HUDEP-2 (cell line): ENCODE data around the gene MAJIN.
A peak's percentile ranks its signal among the peaks of the same experiment; 100 is the strongest.

Source experiments
- DNase-seq, 76 experiments: peaks; one replicate each; lab custom pipeline; 2025; ENCODE audit not compliant: unreplicated experiment in 76 of 76; lab: John Stamatoyannopoulos, UW

The MAJIN gene

DNA sequence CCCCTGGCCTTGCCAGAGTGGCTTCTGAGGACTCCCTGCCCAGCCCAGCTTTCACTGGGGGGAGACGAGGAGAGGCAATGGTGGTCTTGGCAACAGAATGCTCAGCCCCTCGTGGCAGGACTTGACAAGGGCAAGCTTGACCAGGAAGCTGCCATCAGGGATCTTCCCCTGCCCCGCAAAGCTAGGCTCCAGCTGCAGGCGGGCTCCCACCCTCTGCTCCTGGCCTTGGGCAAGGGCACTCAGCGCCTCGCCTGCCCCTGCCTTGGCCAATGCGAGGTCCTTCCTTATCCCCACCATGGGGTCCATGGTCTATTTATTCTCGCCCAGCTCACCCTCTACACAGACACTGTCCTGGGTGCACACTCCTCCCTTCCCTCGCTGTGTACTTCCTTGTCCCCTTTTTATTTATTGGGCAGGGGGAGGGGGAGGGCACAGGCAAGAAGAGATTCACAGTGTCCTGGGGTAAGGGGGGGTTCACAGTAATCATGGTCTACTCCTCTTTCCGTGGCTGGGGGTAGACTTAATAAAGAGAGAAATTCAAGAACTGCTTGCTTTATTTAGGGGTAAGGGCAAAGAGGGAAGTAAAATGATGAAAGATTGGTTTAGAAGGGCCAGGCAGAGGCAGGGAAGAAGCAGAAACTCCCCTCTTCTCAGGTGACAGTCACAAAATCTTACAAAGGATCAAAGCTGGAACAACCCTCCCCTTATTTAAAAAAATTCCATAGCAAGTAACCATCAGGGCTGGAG lies 37.8 kb downstream of the MAJIN start:
- no peak for DNase-seq

DNA sequence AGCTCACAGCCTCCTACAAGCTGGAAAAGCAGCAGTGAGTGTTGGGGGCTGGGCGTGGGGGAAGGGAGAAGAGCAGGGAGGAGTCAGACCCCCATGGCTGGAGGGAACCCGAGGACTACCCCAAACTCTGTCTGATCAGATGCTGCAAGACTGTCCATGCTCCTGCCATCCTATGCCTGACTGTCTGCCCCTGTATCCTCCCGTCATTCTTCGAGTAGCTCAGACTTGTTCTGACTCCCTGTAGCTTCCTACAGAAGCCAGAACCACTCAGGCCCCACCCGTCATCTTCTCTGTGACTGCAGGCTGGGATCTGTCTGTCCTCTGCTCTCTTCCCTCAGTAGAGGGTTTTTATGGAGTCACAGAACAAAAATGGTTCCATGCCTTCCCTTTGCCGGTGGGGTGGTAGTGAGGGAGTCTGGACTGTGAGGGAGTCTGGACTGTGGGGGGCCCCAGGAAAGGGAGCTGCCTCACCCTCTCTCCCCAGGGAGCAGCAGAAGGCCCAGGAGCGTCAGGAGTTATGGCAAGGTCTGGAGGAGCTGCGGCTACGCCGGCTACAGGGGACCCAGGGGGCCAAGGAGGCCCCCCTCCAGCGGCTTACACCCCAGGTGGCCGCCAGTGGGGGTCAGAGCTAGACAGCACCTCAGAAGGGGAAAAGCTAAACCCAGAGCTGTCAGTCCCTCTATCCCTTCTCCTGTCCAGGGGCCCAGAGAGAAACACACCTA lies 38.5 kb downstream of the MAJIN start:
- no peak for DNase-seq

DNA sequence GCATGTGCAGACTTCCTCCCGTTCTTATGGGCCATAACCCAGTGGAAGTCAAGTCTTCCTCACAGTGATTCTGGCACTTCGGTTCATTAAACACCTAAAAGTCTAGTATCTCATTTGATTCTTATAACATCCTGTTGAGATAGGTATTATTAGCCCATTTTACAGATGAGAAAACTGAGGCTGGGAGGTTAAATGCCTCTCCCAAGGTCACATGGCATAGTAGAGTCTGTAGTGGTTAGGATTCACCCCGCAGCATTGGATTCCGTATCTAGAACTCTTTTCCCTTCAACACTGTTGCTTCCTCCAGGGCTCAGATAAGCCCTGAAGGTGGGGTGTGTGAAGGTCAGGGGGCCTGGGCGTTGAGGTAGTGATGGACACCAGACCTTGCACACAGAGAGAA lies 39.6 kb downstream of the MAJIN start:
- no peak for DNase-seq

DNA sequence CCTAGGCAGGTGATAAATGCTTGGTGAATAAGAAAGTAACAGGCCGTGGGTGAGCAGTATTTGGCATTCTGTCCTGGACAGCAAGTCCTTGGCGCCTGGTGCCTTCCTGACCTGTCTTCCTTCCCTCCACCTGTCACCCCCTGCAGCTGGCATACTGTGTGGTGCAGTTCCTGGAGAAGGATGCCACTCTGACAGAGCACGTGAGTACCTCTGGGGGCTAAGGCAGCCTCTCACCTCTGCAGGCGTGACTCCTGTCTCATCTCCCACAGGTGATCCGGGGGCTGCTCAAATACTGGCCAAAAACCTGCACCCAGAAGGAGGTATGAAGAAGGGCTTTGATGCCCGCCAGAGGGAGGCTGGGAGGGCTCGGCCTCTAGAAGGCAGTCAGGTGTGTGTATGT lies 40.6 kb downstream of the MAJIN start:
- DNase-seq, result no peak

DNA sequence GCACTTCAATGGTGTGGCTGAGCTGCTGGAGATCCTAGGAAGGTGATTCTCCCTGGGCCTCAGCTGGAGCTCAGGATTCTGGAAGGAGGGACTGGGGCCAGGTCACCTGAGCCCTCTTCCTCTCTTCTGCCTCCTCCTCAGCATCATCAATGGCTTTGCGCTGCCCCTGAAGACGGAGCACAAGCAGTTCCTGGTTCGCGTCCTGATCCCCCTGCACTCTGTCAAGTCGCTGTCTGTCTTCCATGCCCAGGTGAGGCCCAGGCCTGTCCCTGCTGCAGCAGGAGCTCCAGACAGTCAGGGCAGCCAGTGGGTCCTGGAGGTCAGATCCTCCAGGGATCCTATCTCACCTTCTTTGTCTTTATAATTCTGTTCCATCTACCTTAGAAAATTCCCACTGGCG lies 41.6 kb downstream of the MAJIN start:
- DNase-seq, result no peak

DNA sequence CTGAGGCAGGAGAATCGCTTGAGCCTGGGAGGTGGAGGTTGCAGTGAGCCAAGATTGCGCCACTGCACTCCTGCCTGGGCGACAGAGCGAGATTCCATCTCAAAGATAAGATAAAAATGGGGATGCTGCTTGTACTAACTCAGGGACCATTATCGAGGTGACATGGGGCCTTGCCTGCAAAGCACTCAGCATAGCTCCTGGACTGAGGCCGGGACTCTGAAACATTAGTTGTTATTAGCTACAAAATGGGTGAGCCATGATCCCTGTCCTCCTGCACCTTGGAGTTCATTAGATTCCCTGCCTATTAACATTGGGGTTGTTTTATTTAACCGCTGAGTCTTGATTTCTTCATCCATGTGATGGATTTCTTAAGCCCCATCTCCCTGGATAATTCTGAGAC lies 42.3 kb downstream of the MAJIN start:
- no peak for DNase-seq

DNA sequence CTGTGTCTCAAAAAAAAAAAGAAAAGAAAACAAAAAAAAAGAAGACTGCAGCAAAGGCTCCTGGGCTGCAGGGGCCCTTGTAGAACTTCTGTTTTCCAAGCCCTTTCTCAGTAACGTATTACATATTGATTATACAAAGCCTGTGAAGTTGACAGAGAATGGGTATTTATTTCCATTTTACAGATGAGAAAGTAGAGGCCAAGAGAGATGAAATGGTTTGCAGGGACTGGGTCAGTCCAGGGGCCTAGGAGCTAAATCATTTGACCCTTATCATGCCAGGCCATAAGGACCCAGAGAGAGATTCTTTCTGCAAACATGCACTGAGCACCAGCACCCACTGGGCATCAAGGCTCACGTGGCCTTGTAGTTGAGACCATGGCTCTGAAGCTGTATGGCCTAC lies 43.0 kb downstream of the MAJIN start:
- no peak for DNase-seq

DNA sequence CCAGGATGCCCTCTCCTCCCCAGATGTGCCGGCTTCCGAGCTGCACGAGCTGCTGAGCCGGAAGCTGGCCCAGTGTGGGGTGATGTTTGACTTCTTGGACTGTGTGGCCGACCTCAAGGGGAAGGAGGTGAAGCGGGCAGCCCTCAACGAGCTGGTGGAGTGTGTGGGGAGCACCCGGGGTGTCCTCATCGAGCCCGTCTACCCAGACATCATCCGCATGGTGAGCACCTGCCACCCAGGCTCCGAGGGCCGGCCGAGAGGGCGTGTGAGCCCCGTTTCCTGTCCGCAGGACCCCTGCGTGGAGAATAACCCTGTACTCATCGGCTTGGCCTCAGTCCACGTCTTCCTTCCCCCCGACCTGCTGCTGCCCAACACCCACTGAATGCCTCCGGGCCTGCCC lies 45.2 kb downstream of the MAJIN start:
- no peak for DNase-seq

DNA sequence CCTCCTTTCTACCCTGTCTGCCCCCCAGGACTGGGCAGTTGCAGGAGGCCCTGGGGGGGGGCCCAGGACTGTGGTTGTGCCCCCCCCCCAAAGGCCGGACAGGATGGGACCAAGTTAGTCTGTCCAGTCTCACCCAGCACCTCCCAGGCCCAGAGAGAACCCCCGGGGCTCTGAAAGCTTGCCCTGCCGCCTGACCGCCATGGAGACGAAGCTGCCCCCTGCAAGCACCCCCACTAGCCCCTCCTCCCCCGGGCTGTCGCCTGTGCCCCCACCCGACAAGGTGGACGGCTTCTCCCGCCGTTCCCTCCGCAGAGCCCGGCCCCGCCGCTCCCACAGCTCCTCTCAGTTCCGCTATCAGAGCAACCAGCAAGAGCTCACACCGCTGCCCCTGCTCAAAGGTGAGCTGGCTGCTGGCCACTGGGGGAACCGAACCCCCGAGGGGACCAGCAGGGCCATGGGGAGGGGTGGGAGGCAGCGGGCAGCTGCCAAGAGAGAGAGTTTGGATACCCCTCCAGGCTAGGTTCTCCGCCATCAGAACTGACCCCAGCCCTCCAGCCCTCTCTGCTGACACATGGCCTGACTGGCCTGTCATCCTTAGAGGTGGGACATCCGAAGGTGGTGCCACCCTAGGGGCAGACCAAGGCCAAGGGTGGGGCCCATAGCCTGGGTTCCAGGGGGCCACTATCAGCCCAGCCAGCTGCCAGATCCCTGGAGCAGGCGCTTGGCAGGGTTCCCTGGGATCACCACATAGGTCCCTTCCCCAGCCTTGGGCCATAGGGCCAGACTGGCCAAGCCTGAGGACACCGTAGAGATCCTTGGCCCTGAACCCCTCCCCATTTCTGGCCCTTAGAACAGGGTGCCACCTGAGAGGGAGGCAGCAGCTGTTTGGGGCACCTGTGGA lies 46.1 kb downstream of the MAJIN start:
- DNase-seq, result peak in 45 of 76 experiments; percentile 6 to 66 (median 26)

DNA sequence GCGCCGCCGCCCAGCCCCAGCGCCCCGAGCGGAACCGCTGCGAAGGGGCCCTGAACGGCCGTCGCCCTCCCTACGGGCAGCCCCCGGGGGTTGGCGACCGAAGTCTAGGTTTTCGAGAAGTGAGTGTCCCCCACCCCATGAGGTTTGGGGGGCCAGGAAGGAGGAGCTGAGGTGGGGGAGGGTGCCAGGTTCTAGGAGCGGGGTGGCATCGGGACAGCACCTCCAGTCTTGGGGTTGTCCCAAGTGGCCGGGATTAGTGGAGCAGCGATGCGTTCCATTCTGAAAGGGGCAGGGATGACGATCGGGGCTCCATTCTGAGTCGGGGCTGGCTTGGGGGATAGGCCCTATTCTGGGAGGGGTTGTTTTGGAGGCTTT lies 47.0 kb downstream of the MAJIN start:
- no peak for DNase-seq

DNA sequence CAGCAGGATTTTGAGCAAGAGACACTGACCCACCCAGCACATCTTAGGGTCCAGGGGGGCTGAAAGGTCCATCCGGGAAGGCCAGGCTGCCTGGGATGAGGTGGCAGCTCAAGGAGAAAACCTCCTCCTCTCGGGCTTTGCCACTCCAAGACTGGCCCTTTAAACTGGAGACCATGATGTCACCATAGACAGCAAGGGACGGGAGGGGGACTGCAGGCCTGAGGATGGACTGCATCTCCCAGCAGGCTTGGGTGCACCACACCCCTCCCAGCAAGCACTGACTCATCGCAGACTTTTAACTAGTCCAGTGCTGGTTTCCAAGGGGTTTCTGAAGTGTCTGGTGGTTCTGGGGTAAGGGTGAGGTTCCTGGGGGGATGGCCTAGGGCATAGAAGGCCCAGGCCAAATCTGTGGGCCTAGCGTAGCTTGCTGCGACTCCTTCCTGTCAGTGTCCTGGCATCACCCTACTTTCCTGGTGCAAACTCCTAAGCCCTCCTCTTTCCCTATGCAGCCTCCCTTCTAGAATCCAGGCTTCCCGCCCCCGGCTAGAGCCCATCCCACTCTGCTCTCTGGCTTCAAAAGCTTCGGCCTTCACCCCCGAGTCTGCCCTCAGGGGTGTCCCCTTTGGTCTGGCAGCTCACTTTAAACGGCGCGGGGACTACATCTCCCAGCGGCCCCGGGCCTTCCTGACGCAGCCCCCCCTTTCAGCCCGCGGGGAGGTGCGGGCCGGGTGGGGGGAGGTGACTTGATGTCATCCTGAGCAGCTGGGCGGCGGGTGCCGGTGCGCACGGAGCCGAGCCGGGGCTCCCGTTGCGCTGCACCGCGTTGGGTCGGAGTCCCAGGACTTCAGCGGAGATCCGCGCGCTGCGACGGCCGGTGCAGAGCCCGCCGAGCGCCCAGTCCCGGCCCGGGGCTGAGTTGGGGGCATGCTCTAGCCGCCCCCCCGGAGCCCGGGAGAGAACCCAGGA lies 47.7 kb downstream of the MAJIN start, which contains the start of gene PPP2R5B:
TSS of gene PPP2R5B (plus strand) at position 746 of the 966 bp plus-strand sequence. CDS start 1,046 bp downstream, outside the sequence.
- DNase-seq, result peak in 73 of 76 experiments; percentile 52 to 89 (median 78)

DNA sequence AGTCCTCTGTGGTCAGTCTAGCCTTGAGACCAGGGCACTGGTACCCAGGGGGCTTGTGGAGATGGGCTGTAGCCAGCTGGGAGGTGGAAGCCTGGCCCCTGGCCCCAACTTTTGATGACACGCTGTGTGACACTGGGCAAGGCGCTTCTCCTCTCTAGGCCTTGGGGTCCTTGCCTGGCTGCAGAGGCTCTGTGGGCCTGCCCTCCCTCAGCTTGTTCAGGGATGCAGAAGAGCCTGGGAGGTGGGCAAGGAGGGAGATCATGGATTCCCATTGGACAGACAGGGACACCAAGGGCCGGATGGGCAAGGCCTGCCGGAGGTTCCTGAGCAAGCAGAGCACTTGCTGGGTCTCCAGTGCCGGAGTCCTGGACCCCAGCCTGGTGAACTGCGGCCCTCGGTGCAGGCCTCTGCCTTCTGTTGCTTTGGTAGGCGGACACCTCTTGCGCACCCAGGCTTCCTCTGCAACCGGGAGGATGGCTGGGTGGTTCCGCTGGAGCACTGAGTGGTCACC lies 48.7 kb downstream of the MAJIN start:
- no peak for DNase-seq

DNA sequence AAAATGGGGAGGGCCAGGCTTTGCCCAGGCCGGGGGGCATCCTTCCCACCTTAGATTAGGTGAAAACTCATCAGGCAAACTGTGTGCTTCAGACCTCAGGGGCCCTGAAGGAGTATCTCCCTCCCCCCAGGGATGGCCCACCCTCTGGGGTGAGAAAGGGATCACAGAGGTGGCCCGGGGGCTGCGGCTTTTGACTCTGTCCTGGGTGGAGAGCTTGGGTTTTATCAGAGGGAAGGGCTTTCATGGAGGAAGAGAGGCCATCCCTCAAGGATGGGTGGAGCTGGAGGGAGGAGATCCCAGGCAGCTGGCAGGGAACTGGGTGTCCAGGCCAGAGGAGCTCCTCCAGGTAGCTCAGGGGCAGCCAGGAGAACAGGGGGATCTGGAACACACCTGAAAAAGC lies 50.5 kb downstream of the MAJIN start:
- no peak for DNase-seq

DNA sequence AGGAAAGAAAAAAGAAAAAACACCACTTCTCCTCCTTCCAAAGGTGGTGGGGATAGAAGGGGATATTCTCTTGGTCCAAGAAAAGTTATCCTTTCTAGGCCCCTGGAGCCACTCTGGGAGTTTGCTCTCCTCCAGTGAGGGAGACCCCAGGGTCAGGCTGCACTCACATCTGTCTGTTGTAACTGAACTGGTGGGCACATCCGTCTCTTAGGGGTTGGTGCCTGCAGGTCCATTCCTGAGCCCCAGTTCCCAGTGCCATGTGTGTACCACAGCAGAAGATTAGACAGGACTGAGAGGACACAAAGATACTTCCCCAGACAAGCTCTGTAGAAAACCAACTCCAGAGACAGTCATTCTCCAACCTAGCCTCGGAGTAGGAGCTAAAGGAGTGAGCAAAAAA lies 51.8 kb downstream of the MAJIN start:
- DNase-seq, result no peak

DNA sequence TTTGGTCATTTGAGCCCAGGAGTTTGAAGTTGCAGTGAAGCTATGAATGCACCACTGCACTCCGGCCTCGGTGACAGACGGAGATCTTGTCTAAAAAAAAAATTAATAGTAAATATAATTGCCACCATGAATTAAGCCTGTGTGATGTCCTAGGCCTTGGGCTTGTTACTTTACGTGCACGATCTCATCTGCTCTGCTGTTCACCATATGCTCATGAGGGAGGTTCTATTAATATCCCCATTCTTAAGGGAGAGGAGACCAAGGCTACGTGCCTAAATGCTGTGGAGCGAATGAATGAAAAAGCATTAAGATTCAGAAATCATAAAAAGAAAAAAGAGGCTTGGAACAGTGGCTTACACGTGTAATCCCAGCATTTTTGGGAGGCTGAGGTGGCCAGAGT lies 52.3 kb downstream of the MAJIN start:
- DNase-seq, result no peak

DNA sequence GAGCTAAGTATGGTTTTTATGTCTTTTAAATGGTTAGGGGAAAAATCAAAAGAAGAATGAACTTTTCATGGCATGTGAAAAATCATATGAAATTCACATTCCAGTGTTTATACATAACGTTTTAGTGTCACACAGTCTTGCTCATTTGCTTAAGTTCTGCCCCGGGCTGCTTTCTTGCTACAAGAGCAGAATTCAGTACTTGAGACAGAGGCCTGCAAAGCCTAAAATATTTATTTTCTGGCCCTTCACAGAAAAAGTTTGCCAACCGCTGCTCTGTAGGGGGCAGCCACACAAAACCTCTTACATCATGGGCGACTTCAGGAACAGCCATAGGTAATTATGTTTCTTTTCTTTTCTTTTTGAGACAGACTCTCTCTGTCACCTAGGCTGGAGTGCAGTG lies 53.9 kb downstream of the MAJIN start:
- DNase-seq, result peak in 13 of 76 experiments; percentile 0 to 38 (median 19)

DNA sequence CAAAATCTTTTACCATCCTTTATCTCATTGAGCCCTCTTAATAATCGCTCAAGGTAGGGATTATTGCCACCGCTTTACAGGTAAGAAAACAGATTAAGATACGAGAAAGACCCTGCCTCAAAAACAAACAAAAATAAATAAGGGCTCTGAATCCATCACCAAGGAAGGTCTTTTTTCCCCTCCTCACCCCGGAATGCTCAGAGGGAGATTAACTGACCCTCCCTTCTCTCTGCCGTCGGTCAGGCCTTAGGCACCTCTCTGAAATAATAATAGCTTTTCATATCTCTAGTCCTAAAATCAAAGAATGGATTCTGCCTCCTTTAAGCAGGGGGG lies 54.3 kb downstream of the MAJIN start:
- no peak for DNase-seq

DNA sequence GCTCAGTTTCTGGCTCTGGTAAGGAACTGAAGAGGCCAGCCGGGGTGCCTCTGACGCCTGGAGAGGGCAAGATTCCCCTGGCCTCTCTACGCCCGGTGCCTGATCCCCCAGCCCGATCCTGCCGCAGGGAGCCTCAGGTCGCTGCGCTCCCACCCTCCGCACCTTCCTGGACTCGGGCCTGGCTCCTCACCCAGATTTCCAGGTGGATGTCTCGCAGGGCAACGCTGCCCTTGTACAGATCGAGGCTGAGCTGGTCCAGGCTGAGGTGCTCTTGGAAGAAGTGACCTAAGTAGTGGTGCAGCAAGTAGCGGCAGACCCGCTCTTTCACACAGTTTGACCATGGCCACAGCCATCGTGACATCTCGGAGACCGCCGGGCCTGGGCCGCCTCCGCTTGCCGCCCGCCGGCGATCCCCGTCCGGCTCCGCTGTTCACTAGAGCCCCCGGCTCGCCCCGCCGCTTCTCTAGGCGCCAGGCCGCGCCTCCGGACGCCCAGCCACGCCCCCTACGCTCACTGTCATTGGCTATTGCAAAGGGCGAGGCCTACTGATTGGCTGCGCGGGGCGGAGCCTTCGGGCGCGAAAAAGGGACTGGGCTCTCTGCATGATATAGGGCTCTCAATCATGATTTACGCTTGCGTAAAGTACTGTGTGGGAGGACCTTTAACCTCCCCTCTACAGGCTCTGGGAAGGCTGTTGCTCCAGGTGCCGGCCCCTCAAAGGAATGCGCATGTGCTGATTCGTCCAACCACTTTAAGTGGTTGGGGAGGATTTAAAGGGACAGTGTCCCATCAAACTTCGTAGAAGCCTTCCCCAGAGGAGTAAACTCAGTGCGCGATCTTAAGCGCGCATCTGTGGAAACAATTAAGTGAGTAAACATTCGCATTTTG lies 54.9 kb downstream of the MAJIN start, which contains the start of gene ATG2A:
TSS of gene ATG2A (minus strand) at position 435 of the 888 bp plus-strand sequence. CDS start at position 361, 74 bp downstream.
- peak in 75 of 76 experiments; percentile 48 to 100 (median 98) for DNase-seq
